HG03045 (cell line): ENCODE data around the gene SCN2B.

Source experiments
- ATAC-seq: cut with Tn5 transposase; IDR thresholded peaks from one replicate; pipeline ENCODE4 v1.9.1; 2021; ENCODE audit warnings: mild to moderate bottlenecking, moderate library complexity; ENCODE audit not compliant: unreplicated experiment

The SCN2B gene

GRCh38 chr11:118175993-118176777 lies at the start of gene SCN2B:
TSS of gene SCN2B (minus strand) at chr11:118176639. CDS start at chr11:118176431, 208 bp downstream.
- no peak for ATAC-seq

- no peak for ATAC-seq
These were observed 48.2 kb upstream of the SCN2B start, which contains the start of gene JAML for GRCh38 chr11:118224511-118225188. TSS of gene JAML (minus strand) at chr11:118225011. CDS start at chr11:118214866, 10,145 bp downstream.

GRCh38 chr11:118223992-118224391 lies 47.6 kb upstream of the SCN2B start:
- ATAC-seq: no peak

- no peak for ATAC-seq
These were observed 47.1 kb upstream of the SCN2B start for GRCh38 chr11:118223570-118223969.

GRCh38 chr11:118222437-118222836 lies 46.0 kb upstream of the SCN2B start:
- ATAC-seq: no peak

- no peak for ATAC-seq
These were observed 45.0 kb upstream of the SCN2B start for GRCh38 chr11:118221419-118221818.

GRCh38 chr11:118219732-118220131 lies 43.3 kb upstream of the SCN2B start:
- no peak for ATAC-seq

- no peak for ATAC-seq
These were observed 42.8 kb upstream of the SCN2B start for GRCh38 chr11:118219244-118219643.

GRCh38 chr11:118217575-118217974 lies 41.1 kb upstream of the SCN2B start:
- ATAC-seq: no peak

GRCh38 chr11:118216621-118217481 lies 40.4 kb upstream of the SCN2B start:
- ATAC-seq: peak; percentile 39

GRCh38 chr11:118215765-118216164 lies 39.3 kb upstream of the SCN2B start:
- ATAC-seq: no peak

GRCh38 chr11:118215262-118215661 lies 38.8 kb upstream of the SCN2B start:
- ATAC-seq: no peak

GRCh38 chr11:118214210-118214914 lies 37.9 kb upstream of the SCN2B start:
- ATAC-seq: no peak

- no peak for ATAC-seq
These were observed 37.3 kb upstream of the SCN2B start for GRCh38 chr11:118213781-118214180.

- ATAC-seq: no peak
These were observed 36.8 kb upstream of the SCN2B start for GRCh38 chr11:118213201-118213600.

- ATAC-seq: no peak
These were observed 36.3 kb upstream of the SCN2B start for GRCh38 chr11:118212781-118213191.

- no peak for ATAC-seq
These were observed 35.8 kb upstream of the SCN2B start for GRCh38 chr11:118212131-118212725.

- ATAC-seq: no peak
These were observed 34.6 kb upstream of the SCN2B start for GRCh38 chr11:118211006-118211405.

GRCh38 chr11:118210323-118210722 lies 33.9 kb upstream of the SCN2B start:
- no peak for ATAC-seq

GRCh38 chr11:118209033-118209432 lies 32.6 kb upstream of the SCN2B start:
- no peak for ATAC-seq
